HepG2 (cell line): Measurements from ENCODE around the gene EPB41L4A. TPM values are rescaled to one million over a fixed set of nuclear protein-coding genes. Genes with fewer than 3 reads are reported as not detected.

Source experiments
- ATAC-seq: fragments of 200-7000 bp; cut with Tn5 transposase; 3 replicates; pipeline ENCODE4 v1.9.1; 2020; ENCODE audit warnings: mild to moderate bottlenecking, moderate library complexity
- BruUV-seq: library from RNA; stranded (reverse); fragments of 400-500 nt; replicated peaks from 2 replicates; lab custom pipeline; 2021; lab: Mats Ljungman, UMichigan
- CTCF ChIA-PET: fragments of 300-600 bp; formaldehyde crosslinking; extraction: SDS; loops from one replicate; lab custom pipeline; 2021; ENCODE audit warnings: low total read pairs, inconsistent platforms, low intra/inter-chr PET ratio; lab: Yijun Ruan, JAX
- POLR2A ChIA-PET: fragments of 350-600 bp; sonication (Branson Sonifier 250); formaldehyde crosslinking; loops from one replicate; lab custom pipeline; 2020; ENCODE audit warnings: antibody characterized with exemption, inconsistent platforms; lab: Yijun Ruan, JAX
- DNase-seq: peaks from one replicate; pipeline ENCODE4 v3.0.0-alpha.2; 2015; ENCODE audit warnings: low spot score
- FAIRE-seq: peaks from 3 replicates; lab custom pipeline; 2011; peaks lifted over from hg19 to GRCh38; lab: Jason Lieb, UNC
- H2AFZ ChIP-seq: one replicate; pipeline ENCODE4 v1.6.1; 2011; ENCODE audit warnings: low read length, inconsistent platforms
- H3K27ac ChIP-seq: fragments of 300-600 bp; 3 replicates; pipeline ENCODE4 v1.8.0; 2011; ENCODE audit warnings: mixed run types, mild to moderate bottlenecking, mixed read lengths, low read length, inconsistent platforms; ENCODE audit not compliant: insufficient read depth; ENCODE audit errors: extremely low read length
- H3K27me3 ChIP-seq, 2 experiments: fragments of 200-600 bp in 1 of 2; 2 replicates in 1 of 2; 3 replicates in 1 of 2; pipeline versions ENCODE4 v1.6.0 to v1.8.0; 2011; ENCODE audit warnings: low read length in 2 of 2, mild to moderate bottlenecking in 2 of 2, moderate library complexity in 2 of 2, inconsistent platforms in 1 of 2; ENCODE audit not compliant: insufficient read depth in 2 of 2, control insufficient read depth in 1 of 2
- H3K36me3 ChIP-seq, 2 experiments: fragments of 200-600 bp in 1 of 2; replicated peaks in 1 of 2; 2 replicates in 1 of 2; 3 replicates in 1 of 2; pipeline versions ENCODE4 v1.5.1 to v1.8.0; 2011; ENCODE audit warnings: low read length in 2 of 2, inconsistent platforms in 1 of 2; ENCODE audit not compliant: insufficient read depth in 2 of 2, control insufficient read depth in 1 of 2
- H3K4me1 ChIP-seq: 2 replicates; pipeline ENCODE4 v1.5.1; 2012; ENCODE audit warnings: low read length, inconsistent platforms; ENCODE audit not compliant: insufficient read depth
- H3K4me2 ChIP-seq: 2 replicates; pipeline ENCODE4 v1.6.0; 2011; ENCODE audit warnings: low read depth, low read length, inconsistent platforms
- H3K4me3 ChIP-seq, 3 experiments: fragments of 200-600 bp in 1 of 3; sonication (generic), shearing (Covaris generic) in 1 of 3; replicated peaks in 1 of 3; 2 replicates each; pipeline ENCODE4 v1.5.1; 2011 to 2016; ENCODE audit warnings: low read length in 3 of 3, inconsistent platforms in 2 of 3, low read depth in 2 of 3, mild to moderate bottlenecking in 2 of 3, control low read depth in 1 of 3, mixed read lengths in 1 of 3; ENCODE audit not compliant: insufficient read depth in 1 of 3
- H3K79me2 ChIP-seq: one replicate; pipeline ENCODE4 v1.6.1; 2011; ENCODE audit warnings: low read length, inconsistent platforms; ENCODE audit not compliant: insufficient read depth
- H3K9ac ChIP-seq: 2 replicates; pipeline ENCODE4 v1.6.0; 2011; ENCODE audit warnings: mild to moderate bottlenecking, low read depth, low read length, inconsistent platforms; ENCODE audit not compliant: insufficient read depth
- H3K9me3 ChIP-seq: 2 replicates; pipeline ENCODE4 v1.5.1; 2012; ENCODE audit warnings: mild to moderate bottlenecking, low read length
- H4K20me1 ChIP-seq: 2 replicates; pipeline ENCODE4 v1.6.0; 2011; ENCODE audit warnings: inconsistent platforms, mild to moderate bottlenecking, low read length, moderate library complexity; ENCODE audit not compliant: insufficient read depth
- ARID3A ChIP-seq: IDR thresholded peaks from 2 replicates; pipeline ENCODE4 v1.6.1; 2012; ENCODE audit warnings: low read depth, low read length, improper control_type of control experiment
- GPN1 ChIP-seq: sonication (generic); formaldehyde crosslinking; IDR thresholded peaks from 2 replicates; pipeline ENCODE4 v1.5.1; 2020; ENCODE audit warnings: missing genetic modification reagents, borderline replicate concordance
- HDAC2 ChIP-seq: sonication (generic); formaldehyde crosslinking; IDR thresholded peaks from 2 replicates; pipeline ENCODE4 v1.4.0; 2020; ENCODE audit warnings: missing genetic modification reagents
- HMG20B ChIP-seq: conservative IDR thresholded peaks from 2 replicates; pipeline ENCODE4 v1.6.1; 2016; ENCODE audit warnings: missing genetic modification reagents, missing compliant biosample characterization
- SMAD1 ChIP-seq: sonication (generic); formaldehyde crosslinking; IDR thresholded peaks from 2 replicates; pipeline ENCODE4 v1.4.0; 2020; ENCODE audit warnings: missing genetic modification reagents, low read depth, mild to moderate bottlenecking, borderline replicate concordance
- TEAD3 ChIP-seq: optimal IDR thresholded peaks from 2 replicates; pipeline ENCODE3; 2016; ENCODE audit warnings: borderline replicate concordance
- USF2 ChIP-seq, 2 experiments: sonication (generic) in 1 of 2; formaldehyde crosslinking in 1 of 2; IDR thresholded peaks; 2 replicates each; pipeline versions ENCODE4 v1.5.1 to v1.6.1; 2011 to 2020; ENCODE audit warnings: borderline replicate concordance in 1 of 2, low read depth in 1 of 2, low read length in 1 of 2, mild to moderate bottlenecking in 1 of 2, missing genetic modification reagents in 1 of 2, moderate library complexity in 1 of 2
- ZBTB20 ChIP-seq: sonication (generic); formaldehyde crosslinking; IDR thresholded peaks from 2 replicates; pipeline ENCODE4 v1.8.1; 2023; ENCODE audit warnings: missing genetic modification reagents, low read depth, mild to moderate bottlenecking, borderline replicate concordance
- ZBTB39 ChIP-seq: sonication (generic); formaldehyde crosslinking; IDR thresholded peaks from 2 replicates; pipeline ENCODE4 v1.5.0; 2020; ENCODE audit warnings: missing genetic modification reagents
- ZNF12 ChIP-seq: sonication (generic); formaldehyde crosslinking; IDR thresholded peaks from 2 replicates; pipeline ENCODE4 v1.5.0; 2020; ENCODE audit warnings: missing genetic modification reagents
- ZNF136 ChIP-seq: sonication (generic); formaldehyde crosslinking; IDR thresholded peaks from 2 replicates; pipeline ENCODE4 v1.8.1; 2022; ENCODE audit warnings: low read depth, mild to moderate bottlenecking, moderate library complexity, missing genetic modification reagents
- ZNF264 ChIP-seq: sonication (generic); formaldehyde crosslinking; IDR thresholded peaks from 2 replicates; pipeline ENCODE4 v1.4.0; 2020; ENCODE audit warnings: missing genetic modification reagents
- ZNF3 ChIP-seq: IDR thresholded peaks from 2 replicates; pipeline ENCODE4 v1.7.0; 2017; ENCODE audit warnings: inconsistent platforms
- ZNF674 ChIP-seq: sonication (generic); formaldehyde crosslinking; IDR thresholded peaks from 2 replicates; pipeline ENCODE4 v1.5.0; 2020; ENCODE audit warnings: low read depth, mild to moderate bottlenecking, missing genetic modification reagents
- ZNF678 ChIP-seq: sonication (generic); formaldehyde crosslinking; IDR thresholded peaks from 2 replicates; pipeline ENCODE4 v1.4.0; 2020; ENCODE audit warnings: mild to moderate bottlenecking, missing genetic modification reagents
- ZNF704 ChIP-seq: sonication (generic); formaldehyde crosslinking; IDR thresholded peaks from 2 replicates; pipeline ENCODE4 v1.8.1; 2023; ENCODE audit warnings: mild to moderate bottlenecking, inconsistent platforms, moderate library complexity, missing genetic modification reagents, borderline replicate concordance
- ZNF879 ChIP-seq: sonication (generic); formaldehyde crosslinking; IDR thresholded peaks from 2 replicates; pipeline ENCODE4 v1.8.1; 2023; ENCODE audit warnings: missing genetic modification reagents
- WGBS: methylation state at CpG from one replicate; pipeline ENCODE4 v1.1.6; 2017; ENCODE audit warnings: low lambda C conversion rate; 5-methylcytosine and 5-hydroxymethylcytosine counted together
- in situ Hi-C: cut with HindIII; loops from 2 replicates; pipeline ENCODE4 v1.10.0; 2017; ENCODE audit warnings: low pct_unique_long_range_greater_than_20kb; ENCODE audit not compliant: extremely low pct_ligation_motif_present
- intact Hi-C: fragments of 100-400 bp; cut with micrococcal nuclease; formaldehyde crosslinking; loops from one replicate; pipeline ENCODE4 v1.10.0; 2022; ENCODE audit not compliant: unreplicated experiment
- polyA plus RNA-seq, 8 experiments: library from polyadenylated mRNA; depleted of rRNA in 3 of 8; stranded (reverse) in 7 of 8; unstranded in 1 of 8; fragments of >200 nt; fragmentation: Illumina TruSeq in 4 of 8; extraction: Trizol in 4 of 8; gene quantifications; 2 replicates each; pipeline versions ENCODE4 v1.2.1 to v1.2.3, GENCODE V29; 2011 to 2016; ENCODE audit warnings: low read depth in 4 of 8, missing spikeins in 1 of 8, mixed read lengths in 1 of 8; ENCODE audit not compliant: insufficient read depth in 1 of 8
- total RNA-seq, 5 experiments: library from RNA; depleted of rRNA; stranded (reverse); fragments of >200 nt; fragmentation: Illumina TruSeq; extraction: Trizol; gene quantifications; 2 replicates each; pipeline ENCODE4 v1.2.3, GENCODE V29; 2016; ENCODE audit warnings: low read depth in 1 of 5

The EPB41L4A gene
- total and polyA plus RNA-seq, 2 of the 13 experiments (the other 11 are each of a cell fraction or from before 2014, with no cell fraction given): 0.07 TPM; not detected in 1

- no peak overlapping the region for H3K4me2 ChIP-seq
- ChIA-PET POLR2A (no interaction called here), CTCF (no interaction called here)
- H3K9ac ChIP-seq: no peak overlapping the region
- no peak for DNase-seq
- in situ Hi-C loops: no loop called here
- H3K9me3 ChIP-seq: no peaks in the 10 kb centered on the region
- whole genome bisulfite sequencing: 2% methylated on average over 3 of the region's 3 CpGs
- no peaks in the 10 kb centered on the region for H3K27me3 ChIP-seq
- no peak overlapping the region for H3K4me3 ChIP-seq
- ATAC-seq: no peak
- H3K36me3 ChIP-seq: no peaks in the 10 kb centered on the region
- BruUV-seq: no TSS peak
- intact Hi-C loops: no loop called here
- no peak overlapping the region for H3K27ac ChIP-seq
- no peak overlapping the region for H2AFZ ChIP-seq
- no peaks in the 10 kb centered on the region for H4K20me1 ChIP-seq
- FAIRE-seq: no peak
- no peak for TF ChIP-seq ZNF12 (CRISPR knock-in tag)
- TF ChIP-seq ZNF704 (CRISPR knock-in tag): no peak
- TF ChIP-seq USF2 (IDR thresholded peaks at IDR 0.05; ENCODE audit: low read depth, low read length): no peak
- no peak for TF ChIP-seq USF2 (CRISPR knock-in tag; IDR thresholded peaks at IDR 0.05; ENCODE audit: borderline replicate concordance)
- TF ChIP-seq ZNF674 (CRISPR knock-in tag): no peak
- no peak for TF ChIP-seq ZBTB20 (CRISPR knock-in tag)
- TF ChIP-seq ARID3A: no peak
- TF ChIP-seq ZNF136 (CRISPR knock-in tag): no peak
- TF ChIP-seq HDAC2: no peak
- TF ChIP-seq SMAD1 (CRISPR knock-in tag): no peak
- no peak for TF ChIP-seq ZNF264
- no peak for TF ChIP-seq ZBTB39 (CRISPR knock-in tag)
- no peak for TF ChIP-seq ZNF879 (CRISPR knock-in tag)
- no peak for TF ChIP-seq TEAD3 (CRISPR knock-in tag)
- no peak for TF ChIP-seq ZNF678 (CRISPR knock-in tag)
- TF ChIP-seq HMG20B (CRISPR knock-in tag): no peak
- TF ChIP-seq GPN1 (CRISPR knock-in tag): no peak
- no peak for TF ChIP-seq ZNF3
- no peaks in the 10 kb centered on the region for H3K79me2 ChIP-seq
- H3K4me1 ChIP-seq: no peaks in the 10 kb centered on the region
Observed at GRCh38 chr5:112121258-112121657, 297.8 kb downstream of the EPB41L4A start.
